Stimulated activated CD4-positive, alpha-beta T cell treated with anti-CD3 and anti-CD28 coated beads, Interleukin-4, amount 100 ng/mL, for 24 hours (primary cell): ENCODE measurements around the gene SMYD3.

Experiments
- DNase-seq: peaks from one replicate; pipeline ENCODE4 v3.0.0-alpha.2; 2020

Gene SMYD3

GRCh38 chr1:246001142-246001836 is 505.8 kb downstream of the SMYD3 start:
- no peak for DNase-seq

GRCh38 chr1:246000638-246001015 is 506.5 kb downstream of the SMYD3 start:
- DNase-seq, result no peak

GRCh38 chr1:245999697-246000637 is 507.1 kb downstream of the SMYD3 start:
- DNase-seq, result no peak

GRCh38 chr1:245997471-245998258 is 509.4 kb downstream of the SMYD3 start:
- DNase-seq, result no peak

- no peak for DNase-seq
These were observed 510.3 kb downstream of the SMYD3 start for GRCh38 chr1:245996811-245997210.

GRCh38 chr1:245995474-245995873 is 511.6 kb downstream of the SMYD3 start:
- no peak for DNase-seq

GRCh38 chr1:245991266-245991665 is 515.8 kb downstream of the SMYD3 start:
- DNase-seq, result no peak

- no peak for DNase-seq
These were observed 516.6 kb downstream of the SMYD3 start for GRCh38 chr1:245990315-245991022.

- no peak for DNase-seq
These were observed 518.5 kb downstream of the SMYD3 start for GRCh38 chr1:245988393-245989078.

- DNase-seq, result no peak
These were observed 519.1 kb downstream of the SMYD3 start for GRCh38 chr1:245987997-245988392.

- DNase-seq, result no peak
These were observed 519.5 kb downstream of the SMYD3 start for GRCh38 chr1:245987577-245987976.

GRCh38 chr1:245987219-245987545 is 519.9 kb downstream of the SMYD3 start:
- no peak for DNase-seq

GRCh38 chr1:245986404-245987218 is 520.5 kb downstream of the SMYD3 start:
- DNase-seq, result no peak

- DNase-seq, result no peak
These were observed 522.5 kb downstream of the SMYD3 start for GRCh38 chr1:245984390-245985155.

GRCh38 chr1:245983294-245983967 is 523.6 kb downstream of the SMYD3 start:
- DNase-seq, result no peak

- DNase-seq, result no peak
These were observed 527.5 kb downstream of the SMYD3 start for GRCh38 chr1:245979589-245979988.

- DNase-seq, result no peak
These were observed 528.2 kb downstream of the SMYD3 start for GRCh38 chr1:245978915-245979314.

GRCh38 chr1:245972476-245972875 is 534.6 kb downstream of the SMYD3 start:
- DNase-seq, result no peak

- no peak for DNase-seq
These were observed 535.4 kb downstream of the SMYD3 start for GRCh38 chr1:245971711-245972085.
